Measurements from ENCODE around the gene LOXL1. TPM values are rescaled to one million over a fixed set of nuclear protein-coding genes. Genes with fewer than 3 reads are reported as not detected.

The LOXL1 gene
- total and polyA plus RNA-seq, 3 donors from 2014 or later, result 13.9 to 56.8 (median 14.9) TPM

DNA sequence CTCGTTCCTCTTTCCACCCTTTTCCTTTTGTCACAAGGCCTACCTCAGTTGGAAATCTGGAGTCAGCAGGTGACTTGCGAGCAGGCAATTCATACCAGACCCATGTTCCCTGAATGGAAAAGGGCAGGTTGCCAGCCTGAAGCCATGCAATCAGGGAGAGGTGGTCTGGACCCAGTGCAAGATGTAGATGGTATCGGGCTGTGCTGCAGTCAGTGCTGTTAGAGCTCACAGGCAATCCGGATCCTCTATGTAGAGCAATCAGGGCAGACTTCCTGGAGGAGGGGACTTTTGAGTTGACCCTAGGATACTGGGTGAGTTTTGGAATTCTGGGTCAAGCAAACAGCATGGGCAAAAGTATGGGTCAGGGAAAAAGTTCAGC lies 18.9 kb downstream of the LOXL1 start:
- TF ChIP-seq, protein P1, sequence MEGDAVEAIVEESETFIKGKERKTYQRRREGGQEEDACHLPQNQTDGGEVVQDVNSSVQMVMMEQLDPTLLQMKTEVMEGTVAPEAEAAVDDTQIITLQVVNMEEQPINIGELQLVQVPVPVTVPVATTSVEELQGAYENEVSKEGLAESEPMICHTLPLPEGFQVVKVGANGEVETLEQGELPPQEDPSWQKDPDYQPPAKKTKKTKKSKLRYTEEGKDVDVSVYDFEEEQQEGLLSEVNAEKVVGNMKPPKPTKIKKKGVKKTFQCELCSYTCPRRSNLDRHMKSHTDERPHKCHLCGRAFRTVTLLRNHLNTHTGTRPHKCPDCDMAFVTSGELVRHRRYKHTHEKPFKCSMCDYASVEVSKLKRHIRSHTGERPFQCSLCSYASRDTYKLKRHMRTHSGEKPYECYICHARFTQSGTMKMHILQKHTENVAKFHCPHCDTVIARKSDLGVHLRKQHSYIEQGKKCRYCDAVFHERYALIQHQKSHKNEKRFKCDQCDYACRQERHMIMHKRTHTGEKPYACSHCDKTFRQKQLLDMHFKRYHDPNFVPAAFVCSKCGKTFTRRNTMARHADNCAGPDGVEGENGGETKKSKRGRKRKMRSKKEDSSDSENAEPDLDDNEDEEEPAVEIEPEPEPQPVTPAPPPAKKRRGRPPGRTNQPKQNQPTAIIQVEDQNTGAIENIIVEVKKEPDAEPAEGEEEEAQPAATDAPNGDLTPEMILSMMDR (IDR thresholded peaks at IDR 0.05), result no peak
- no peak for TF ChIP-seq POLR2A (IDR thresholded peaks at IDR 0.05)

DNA sequence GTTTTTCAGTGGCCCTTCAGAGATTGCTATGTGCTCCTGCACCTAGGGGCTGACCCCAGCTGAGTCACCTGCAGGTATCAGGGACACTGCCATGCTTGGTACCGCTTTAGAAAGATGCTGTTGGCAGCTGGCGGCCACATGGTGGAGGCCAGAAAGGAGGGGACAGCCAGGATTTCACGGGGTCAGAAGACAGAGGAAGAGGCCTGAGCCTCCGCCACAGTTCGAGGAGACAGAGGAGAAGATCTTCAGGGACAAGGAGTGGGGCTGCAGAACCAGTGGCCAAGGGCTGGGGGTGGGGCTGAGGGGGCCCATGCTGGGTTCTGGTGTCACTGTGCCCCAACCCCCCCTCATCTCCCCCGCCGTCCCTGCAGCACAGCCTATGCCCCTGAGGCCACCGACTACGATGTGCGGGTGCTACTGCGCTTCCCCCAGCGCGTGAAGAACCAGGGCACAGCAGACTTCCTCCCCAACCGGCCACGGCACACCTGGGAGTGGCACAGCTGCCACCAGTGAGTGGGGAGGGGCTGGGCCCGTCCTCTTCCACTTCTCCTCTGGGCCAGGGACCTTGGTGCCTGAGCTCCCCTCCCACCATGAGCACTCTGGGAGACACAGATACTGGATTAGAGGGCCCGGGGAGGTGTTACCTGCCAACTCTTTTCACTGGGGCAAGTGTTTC lies 19.9 kb downstream of the LOXL1 start:
- Histone ChIP-seq H3K4me3 (no peak overlapping the region), H3K4me1 (peaks cover 9% of the 10 kb centered on the region), H3K27ac (no peak overlapping the region), H3K9me3 (no peaks in the 10 kb centered on the region), H3K36me3 (ENCODE audit: low read depth, missing control alignments) (no peaks in the 10 kb centered on the region), H3K27me3 (no peaks in the 10 kb centered on the region)
- TF ChIP-seq, protein P1 (IDR thresholded peaks at IDR 0.05), result no peak
- DNase-seq, result no peak
- WGBS, 2 donors, result 85 to 92% methylated on average over 6 to 17 of the region's 17 CpGs
- intact Hi-C loops (cut with DNase I; ENCODE audit: low total_unique reads), result no loop called here

More for the DNA sequence above, 18.9 kb downstream of the LOXL1 start:
- WGBS, 2 donors, result 80 to 84% methylated on average over 4 of the region's 4 CpGs
- Histone ChIP-seq H3K4me3 (no peak overlapping the region), H3K4me1 (peaks cover 10% of the 10 kb centered on the region), H3K27ac (no peak overlapping the region), H3K9me3 (no peaks in the 10 kb centered on the region), H3K36me3 (ENCODE audit: low read depth, missing control alignments) (no peaks in the 10 kb centered on the region), H3K27me3 (no peaks in the 10 kb centered on the region)
- no peak for DNase-seq
- intact Hi-C loops (cut with DNase I; ENCODE audit: low total_unique reads), result no loop called here

DNA sequence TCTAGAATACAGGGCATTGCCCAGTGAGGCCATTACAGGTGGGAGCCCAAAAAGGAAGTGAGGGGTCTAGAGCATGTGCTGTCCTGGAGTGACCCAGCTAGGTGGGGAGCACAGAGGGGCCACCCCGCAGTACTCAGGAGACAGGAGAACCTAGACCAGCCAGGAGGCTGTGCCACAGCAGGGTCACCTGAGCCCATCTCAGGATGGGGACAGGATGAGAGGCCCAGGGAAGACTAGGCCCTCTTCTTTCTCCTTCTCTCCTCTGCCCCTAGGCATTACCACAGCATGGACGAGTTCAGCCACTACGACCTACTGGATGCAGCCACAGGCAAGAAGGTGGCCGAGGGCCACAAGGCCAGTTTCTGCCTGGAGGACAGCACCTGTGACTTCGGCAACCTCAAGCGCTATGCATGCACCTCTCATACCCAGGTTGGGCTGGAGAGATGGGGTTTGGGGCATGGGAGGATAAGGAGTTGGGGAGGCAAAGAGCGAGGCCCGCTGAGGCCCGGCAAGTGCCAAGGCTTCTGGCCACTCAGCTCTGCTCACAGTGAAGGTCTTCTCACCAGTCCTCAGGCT lies 20.6 kb downstream of the LOXL1 start:
- Histone ChIP-seq H3K27me3 (no peaks in the 10 kb centered on the region), H3K4me3 (no peak overlapping the region), H3K36me3 (ENCODE audit: low read depth, missing control alignments) (no peaks in the 10 kb centered on the region), H3K4me1 (peaks cover 14% of the 10 kb centered on the region), H3K9me3 (no peaks in the 10 kb centered on the region), H3K27ac (no peak overlapping the region)
- intact Hi-C loops (cut with DNase I; ENCODE audit: low total_unique reads), result no loop called here
- 95 to 100% methylated on average over 3 to 9 of the region's 9 CpGs for WGBS, 2 donors
- DNase-seq, result no peak
- TF ChIP-seq POLR2A (IDR thresholded peaks at IDR 0.05), result no peak
- TF ChIP-seq, protein P1 (IDR thresholded peaks at IDR 0.05), result no peak

DNA sequence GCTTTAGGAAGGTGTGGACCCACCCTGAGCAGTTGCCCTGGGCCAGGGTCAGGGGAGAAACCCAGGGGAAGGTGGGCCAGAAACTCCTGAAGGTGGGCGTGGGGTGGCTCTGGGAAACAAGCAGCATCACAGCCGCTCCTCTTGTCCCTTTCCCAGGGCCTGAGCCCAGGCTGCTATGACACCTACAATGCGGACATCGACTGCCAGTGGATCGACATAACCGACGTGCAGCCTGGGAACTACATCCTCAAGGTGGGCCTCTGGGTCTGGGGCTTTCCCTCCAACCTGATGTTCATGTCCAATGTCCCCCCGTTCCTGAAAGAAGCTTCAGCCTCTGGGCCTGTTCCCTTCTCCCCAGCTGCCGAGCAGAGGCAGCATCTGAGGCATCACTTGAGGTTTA lies 21.4 kb downstream of the LOXL1 start:
- peaks cover 22% of the 10 kb centered on the region for H3K4me1 ChIP-seq
- no peaks in the 10 kb centered on the region for H3K36me3 ChIP-seq (ENCODE audit: low read depth, missing control alignments)
- H3K9me3 ChIP-seq, result no peaks in the 10 kb centered on the region
- TF ChIP-seq, protein P1 (IDR thresholded peaks at IDR 0.05), result no peak
- TF ChIP-seq POLR2A (IDR thresholded peaks at IDR 0.05), result no peak
- 94 to 97% methylated on average over 7 to 9 of the region's 9 CpGs for WGBS, 2 donors
- no peak for DNase-seq
- intact Hi-C loops (cut with DNase I; ENCODE audit: low total_unique reads), result no loop called here
- H3K4me3 ChIP-seq, result no peak overlapping the region
- H3K27ac ChIP-seq, result no peak overlapping the region
- no peaks in the 10 kb centered on the region for H3K27me3 ChIP-seq

DNA sequence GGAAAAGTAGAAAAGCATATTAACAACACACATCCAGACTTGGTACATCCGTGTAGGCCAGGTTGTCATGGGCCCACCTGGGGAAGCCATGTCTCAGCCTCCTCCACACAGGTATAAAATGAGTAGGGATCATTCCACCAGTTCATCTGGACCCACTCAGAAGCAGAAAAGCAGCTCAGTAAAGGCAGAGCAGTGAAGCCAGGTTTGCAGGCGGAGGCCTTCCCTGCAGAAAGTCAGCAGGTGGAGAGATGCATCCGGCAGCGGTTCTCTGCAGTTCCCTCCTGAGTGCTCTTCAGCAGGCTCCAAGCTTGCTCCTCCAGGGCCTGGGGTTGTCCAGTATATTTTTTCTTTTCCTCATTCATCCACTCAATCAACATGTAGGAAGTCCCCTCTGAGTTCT lies 22.1 kb downstream of the LOXL1 start:
- no peaks in the 10 kb centered on the region for H3K27me3 ChIP-seq
- no peak overlapping the region for H3K4me3 ChIP-seq
- H3K27ac ChIP-seq, result no peak overlapping the region
- no peak for DNase-seq
- H3K4me1 ChIP-seq, result peaks cover 24% of the 10 kb centered on the region
- H3K36me3 ChIP-seq (ENCODE audit: low read depth, missing control alignments), result no peaks in the 10 kb centered on the region
- WGBS, 2 donors, result 93 to 99% methylated on average over 4 of the region's 4 CpGs
- intact Hi-C loops (cut with DNase I; ENCODE audit: low total_unique reads), result no loop called here
- H3K9me3 ChIP-seq, result no peaks in the 10 kb centered on the region
- TF ChIP-seq POLR2A (IDR thresholded peaks at IDR 0.05), result no peak
- TF ChIP-seq, protein P1 (IDR thresholded peaks at IDR 0.05), result no peak

All from testis (tissue), 3 donors.